Fibroblast of pulmonary artery (primary cell): ENCODE measurements around the gene DLGAP1.

Source experiments
- DNase-seq: peaks from one replicate; pipeline ENCODE4 v3.0.0-alpha.2; 2010; ENCODE audit warnings: low read depth
- H3K4me3 ChIP-seq: replicated peaks from 2 replicates; pipeline ENCODE4 v1.5.1; 2011; ENCODE audit warnings: low read depth, mild to moderate bottlenecking, control low read depth, low read length, moderate library complexity
- TF ChIP-seq, protein P1 (sequence below): IDR thresholded peaks from 2 replicates; pipeline ENCODE4 v1.5.1; 2011; ENCODE audit warnings: mild to moderate bottlenecking, control low read depth, low read length, inconsistent platforms; ENCODE audit errors: missing control alignments

The DLGAP1 gene

DNA sequence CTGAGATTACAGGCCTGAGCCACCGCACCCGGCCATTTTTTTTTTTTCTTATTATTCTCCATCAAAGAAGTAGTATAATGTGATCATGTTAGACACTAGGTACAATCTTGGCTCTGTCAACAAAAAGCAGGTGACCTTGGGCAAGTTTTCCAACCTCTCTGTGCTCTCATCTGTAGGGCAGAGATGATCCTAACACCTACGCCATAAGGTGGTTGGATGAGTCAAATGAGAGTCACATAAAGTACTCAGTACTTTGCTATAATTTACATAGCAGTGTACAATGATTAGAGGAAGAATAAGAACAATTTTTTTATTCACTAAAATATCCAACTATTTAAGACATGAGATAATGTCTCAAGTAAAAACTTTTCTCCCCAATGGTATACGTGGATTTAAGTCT, 876.5 kb downstream of the DLGAP1 start:
- TF ChIP-seq, protein P1, sequence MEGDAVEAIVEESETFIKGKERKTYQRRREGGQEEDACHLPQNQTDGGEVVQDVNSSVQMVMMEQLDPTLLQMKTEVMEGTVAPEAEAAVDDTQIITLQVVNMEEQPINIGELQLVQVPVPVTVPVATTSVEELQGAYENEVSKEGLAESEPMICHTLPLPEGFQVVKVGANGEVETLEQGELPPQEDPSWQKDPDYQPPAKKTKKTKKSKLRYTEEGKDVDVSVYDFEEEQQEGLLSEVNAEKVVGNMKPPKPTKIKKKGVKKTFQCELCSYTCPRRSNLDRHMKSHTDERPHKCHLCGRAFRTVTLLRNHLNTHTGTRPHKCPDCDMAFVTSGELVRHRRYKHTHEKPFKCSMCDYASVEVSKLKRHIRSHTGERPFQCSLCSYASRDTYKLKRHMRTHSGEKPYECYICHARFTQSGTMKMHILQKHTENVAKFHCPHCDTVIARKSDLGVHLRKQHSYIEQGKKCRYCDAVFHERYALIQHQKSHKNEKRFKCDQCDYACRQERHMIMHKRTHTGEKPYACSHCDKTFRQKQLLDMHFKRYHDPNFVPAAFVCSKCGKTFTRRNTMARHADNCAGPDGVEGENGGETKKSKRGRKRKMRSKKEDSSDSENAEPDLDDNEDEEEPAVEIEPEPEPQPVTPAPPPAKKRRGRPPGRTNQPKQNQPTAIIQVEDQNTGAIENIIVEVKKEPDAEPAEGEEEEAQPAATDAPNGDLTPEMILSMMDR, result no peak
- no peak for DNase-seq

DNA sequence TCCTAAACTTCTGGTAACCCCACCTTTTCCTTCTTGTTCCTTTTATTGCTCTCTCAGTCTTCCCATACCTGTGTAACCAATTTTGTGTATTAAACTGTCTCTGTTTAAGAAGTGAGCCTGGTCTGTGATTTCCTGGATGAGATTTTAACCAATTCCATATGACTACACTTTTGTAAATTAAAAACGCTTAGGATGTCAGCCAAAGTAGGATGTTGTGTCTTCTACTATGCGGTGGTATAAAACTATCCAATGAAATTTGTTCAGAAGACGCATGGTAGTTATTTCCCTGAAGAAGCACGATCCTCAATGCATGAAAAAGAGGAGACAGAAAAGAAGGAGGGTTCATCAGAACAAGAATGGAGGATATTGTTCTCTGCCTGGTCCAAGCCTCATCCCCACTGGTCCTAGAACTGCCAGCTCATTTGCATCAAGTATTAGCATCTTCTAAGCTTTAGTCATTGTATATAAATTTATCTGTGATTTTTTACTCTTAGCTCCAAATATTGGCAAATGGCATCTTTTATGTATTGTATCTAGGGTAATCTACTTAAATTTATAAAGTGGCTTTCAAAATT, 877.7 kb downstream of the DLGAP1 start:
- TF ChIP-seq, protein P1, result no peak
- DNase-seq, result no peak
- no peak overlapping the region for H3K4me3 ChIP-seq

More for the DNA sequence above, 876.5 kb downstream of the DLGAP1 start:
- H3K4me3 ChIP-seq, result no peak overlapping the region

DNA sequence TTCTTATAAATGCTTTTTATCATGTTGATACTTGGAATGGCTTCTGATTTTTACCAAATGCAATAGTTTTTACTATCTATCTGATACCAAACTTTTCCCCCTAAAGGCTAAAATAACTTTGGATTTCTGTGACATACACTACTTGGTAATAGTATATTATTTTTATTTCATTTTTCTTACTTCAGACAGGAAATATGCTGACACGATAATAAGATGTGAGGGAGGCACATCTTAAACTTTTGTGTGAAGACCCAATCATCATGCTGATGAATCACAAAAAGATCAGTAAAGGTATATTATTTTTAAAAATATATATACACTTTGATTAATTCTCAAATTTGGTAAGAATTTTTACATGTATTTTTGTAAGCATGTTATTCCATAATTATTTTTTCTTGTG, 882.3 kb downstream of the DLGAP1 start:
- no peak overlapping the region for H3K4me3 ChIP-seq
- DNase-seq, result no peak
- TF ChIP-seq, protein P1, result no peak

DNA sequence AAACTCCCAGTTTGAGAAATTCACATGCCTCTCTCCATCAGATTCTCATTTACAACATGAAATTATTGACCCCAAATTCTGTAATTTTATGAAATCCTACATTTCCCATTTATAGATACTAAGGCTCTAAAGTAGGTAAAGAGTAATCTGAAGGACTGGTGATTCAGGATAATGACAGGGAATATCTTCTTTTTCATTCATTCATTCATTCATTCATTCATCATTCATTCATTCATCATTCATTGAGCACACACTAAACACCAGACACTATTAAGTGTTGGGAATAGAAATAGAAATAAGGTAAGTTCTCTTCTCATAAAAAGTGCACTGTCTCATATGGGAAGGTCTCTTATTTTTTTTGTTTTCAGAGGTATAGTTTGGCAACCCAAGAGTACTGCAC, 888.3 kb downstream of the DLGAP1 start:
- no peak for DNase-seq
- H3K4me3 ChIP-seq, result no peak overlapping the region
- TF ChIP-seq, protein P1, result no peak

DNA sequence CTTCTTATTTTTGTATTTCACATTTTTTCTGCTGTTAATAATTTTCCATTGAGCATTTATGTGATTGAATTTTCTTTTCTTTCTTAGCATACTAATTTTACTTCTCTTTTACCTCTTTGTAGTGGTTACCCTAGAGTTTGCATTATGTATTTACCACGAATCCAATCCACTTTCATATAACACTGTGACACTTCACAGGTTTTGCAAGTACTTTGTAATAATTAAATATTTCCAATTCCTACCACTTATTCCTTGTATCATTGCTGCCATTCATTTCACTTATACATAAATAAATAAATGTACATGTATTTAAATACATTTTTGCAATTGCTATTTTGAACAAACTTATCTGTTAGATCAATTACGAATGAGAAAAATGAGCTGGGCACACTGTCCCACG, 894.4 kb downstream of the DLGAP1 start:
- TF ChIP-seq, protein P1, result no peak
- no peak for DNase-seq
- no peak overlapping the region for H3K4me3 ChIP-seq

DNA sequence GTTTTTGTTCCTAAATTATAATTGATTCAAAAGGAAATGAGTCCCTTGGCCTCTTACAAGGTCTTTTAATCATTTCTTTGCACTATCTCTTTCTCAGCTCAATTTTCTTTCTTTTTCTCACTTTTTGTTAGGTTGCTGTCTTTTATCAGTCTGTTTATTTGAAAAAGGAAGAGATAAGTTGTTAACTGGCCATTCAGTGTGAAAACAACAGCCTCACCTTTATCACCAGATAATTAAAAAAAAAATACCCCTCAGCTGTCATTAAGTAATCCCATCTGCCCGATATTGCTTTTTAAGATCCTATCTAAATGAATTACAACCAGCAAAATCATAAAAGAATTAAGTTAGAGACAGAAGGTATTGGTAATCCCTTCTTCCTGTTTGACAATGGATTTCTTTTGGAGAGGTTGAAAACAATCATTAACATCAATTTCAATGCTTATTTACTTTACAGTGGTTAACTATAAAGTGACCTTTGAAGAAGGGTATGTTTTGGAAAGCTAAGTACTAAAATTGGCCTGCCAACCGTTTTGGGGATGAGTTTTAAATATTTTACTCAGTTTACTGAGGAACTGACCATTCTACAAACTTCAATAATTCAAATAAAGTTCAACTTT, 900.2 kb downstream of the DLGAP1 start:
- TF ChIP-seq, protein P1, result no peak
- H3K4me3 ChIP-seq, result no peak overlapping the region
- no peak for DNase-seq

DNA sequence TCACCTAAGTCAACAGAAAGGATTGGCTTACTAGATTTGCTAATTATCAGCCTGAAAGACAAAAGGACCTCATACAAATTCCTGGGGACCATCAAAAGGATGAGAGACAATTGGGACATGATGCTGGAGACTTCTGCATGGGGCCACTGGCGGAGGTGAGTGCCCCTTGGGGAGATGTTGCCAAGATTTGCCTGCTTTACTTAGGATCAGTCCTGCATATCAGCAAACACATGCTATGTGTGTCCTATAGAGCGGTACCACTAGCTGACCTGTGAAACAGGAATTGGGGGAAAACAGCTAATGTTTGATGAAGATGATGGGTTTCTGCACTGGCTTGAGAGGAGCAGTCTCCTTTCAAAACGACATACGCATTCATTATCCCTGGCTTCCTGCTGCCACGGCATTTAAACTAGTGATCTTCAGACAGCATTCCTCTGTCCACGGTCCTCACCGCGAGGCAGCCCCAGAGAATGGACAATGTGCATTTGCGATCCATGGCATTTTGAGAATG, 901.0 kb downstream of the DLGAP1 start:
- H3K4me3 ChIP-seq, result no peak overlapping the region
- DNase-seq, result peak; percentile 4
- TF ChIP-seq, protein P1, result no peak
